ENCODE measurements around the gene CCDC89.

The CCDC89 gene

DNA sequence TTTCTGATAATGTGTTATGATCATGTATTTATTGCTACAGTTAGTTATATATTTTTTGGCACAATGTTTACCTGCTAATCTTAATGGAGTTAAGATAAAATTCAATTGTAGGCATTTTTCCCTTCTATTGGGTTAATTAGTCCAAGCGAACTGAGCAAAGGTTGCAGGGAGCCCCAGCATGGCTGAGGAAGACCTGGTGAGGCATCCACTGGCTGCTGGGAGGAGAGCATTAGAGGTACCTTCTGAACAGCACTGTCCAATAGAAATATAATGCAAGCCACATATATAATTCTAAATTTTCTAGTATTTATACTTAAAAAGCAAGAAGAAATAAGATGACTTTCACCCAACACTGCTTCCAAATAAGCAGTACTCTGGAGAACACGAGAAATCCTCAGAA is 38.9 kb downstream of the CCDC89 start:
- no peaks in the 10 kb centered on the region for H3K27me3 ChIP-seq
- H3K27ac ChIP-seq = peak overlapping the region; percentile 77 to 83
- peaks cover 0 to 11% (median 0%) of the 10 kb centered on the region in 3 donors for H3K36me3 ChIP-seq
- intact Hi-C loops (cut with DNase I; ENCODE audit: low total_unique reads) = no loop called here
- no peaks in the 10 kb centered on the region for H3K9me3 ChIP-seq
- TF ChIP-seq, protein P1, sequence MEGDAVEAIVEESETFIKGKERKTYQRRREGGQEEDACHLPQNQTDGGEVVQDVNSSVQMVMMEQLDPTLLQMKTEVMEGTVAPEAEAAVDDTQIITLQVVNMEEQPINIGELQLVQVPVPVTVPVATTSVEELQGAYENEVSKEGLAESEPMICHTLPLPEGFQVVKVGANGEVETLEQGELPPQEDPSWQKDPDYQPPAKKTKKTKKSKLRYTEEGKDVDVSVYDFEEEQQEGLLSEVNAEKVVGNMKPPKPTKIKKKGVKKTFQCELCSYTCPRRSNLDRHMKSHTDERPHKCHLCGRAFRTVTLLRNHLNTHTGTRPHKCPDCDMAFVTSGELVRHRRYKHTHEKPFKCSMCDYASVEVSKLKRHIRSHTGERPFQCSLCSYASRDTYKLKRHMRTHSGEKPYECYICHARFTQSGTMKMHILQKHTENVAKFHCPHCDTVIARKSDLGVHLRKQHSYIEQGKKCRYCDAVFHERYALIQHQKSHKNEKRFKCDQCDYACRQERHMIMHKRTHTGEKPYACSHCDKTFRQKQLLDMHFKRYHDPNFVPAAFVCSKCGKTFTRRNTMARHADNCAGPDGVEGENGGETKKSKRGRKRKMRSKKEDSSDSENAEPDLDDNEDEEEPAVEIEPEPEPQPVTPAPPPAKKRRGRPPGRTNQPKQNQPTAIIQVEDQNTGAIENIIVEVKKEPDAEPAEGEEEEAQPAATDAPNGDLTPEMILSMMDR (IDR thresholded peaks at IDR 0.05) = no peak
- DNase-seq = no peak
- peak overlapping the region; percentile 68 to 72 for H3K4me3 ChIP-seq
- H3K4me1 ChIP-seq = peaks cover 0 to 20% (median 17%) of the 10 kb centered on the region in 4 donors

DNA sequence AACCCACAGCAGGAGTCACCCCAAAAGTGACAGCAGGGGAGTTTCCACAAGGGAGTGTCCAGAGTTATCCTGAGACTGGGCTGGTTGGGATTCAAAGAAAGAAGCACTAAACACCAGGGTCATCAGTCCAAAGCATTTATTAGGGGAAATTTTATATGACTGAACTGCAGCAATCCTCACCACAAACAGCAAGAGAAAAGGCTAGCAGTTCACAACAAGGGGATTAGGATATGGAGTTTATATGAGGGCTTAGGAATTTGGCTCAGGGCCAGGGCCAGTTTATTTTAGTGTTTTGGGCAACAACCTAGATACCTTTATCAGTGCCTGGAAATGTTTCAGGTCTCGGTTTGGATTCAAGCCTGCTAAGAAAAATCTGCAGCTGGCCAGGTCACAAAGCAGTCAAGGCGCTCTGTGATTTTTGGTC is 42.8 kb downstream of the CCDC89 start:
- no peak for DNase-seq
- Histone ChIP-seq H3K27me3 (no peaks in the 10 kb centered on the region), H3K9me3 (no peaks in the 10 kb centered on the region), H3K36me3 (peaks cover 0 to 7% (median 0%) of the 10 kb centered on the region in 3 donors), H3K4me3 (no peak overlapping the region), H3K4me1 (peaks cover 0 to 9% (median 7%) of the 10 kb centered on the region in 4 donors), H3K27ac (no peak overlapping the region)
- TF ChIP-seq, protein P1 (IDR thresholded peaks at IDR 0.05) = no peak
- intact Hi-C loops (cut with DNase I; ENCODE audit: low total_unique reads) = no loop called here

DNA sequence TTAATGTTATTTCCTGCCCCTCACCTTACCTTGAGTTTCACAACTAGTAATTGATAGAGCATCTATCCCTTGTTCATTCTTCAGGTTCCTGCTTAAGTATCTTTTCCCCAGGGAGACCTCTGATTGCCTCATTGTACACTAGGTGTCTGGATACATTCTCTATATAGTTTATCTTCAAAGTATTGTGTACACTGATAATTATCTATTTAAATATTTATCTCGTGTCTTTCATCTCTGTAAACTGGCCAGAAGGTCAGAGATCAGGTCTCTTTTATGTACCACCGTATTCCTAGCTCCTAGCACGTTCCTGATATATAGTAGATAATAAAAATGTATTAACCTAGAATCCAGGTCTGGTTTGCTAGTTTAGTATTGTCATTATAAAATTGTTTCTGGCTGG is 51.2 kb downstream of the CCDC89 start:
- DNase-seq = no peak
- Histone ChIP-seq H3K27ac (no peak overlapping the region), H3K36me3 (peaks cover 24 to 51% (median 26%) of the 10 kb centered on the region in 3 donors), H3K4me3 (no peak overlapping the region), H3K9me3 (no peaks in the 10 kb centered on the region), H3K4me1 (peaks cover 0 to 10% (median 2%) of the 10 kb centered on the region in 4 donors), H3K27me3 (no peaks in the 10 kb centered on the region)
- TF ChIP-seq, protein P1 (IDR thresholded peaks at IDR 0.05) = no peak
- intact Hi-C loops (cut with DNase I; ENCODE audit: low total_unique reads) = no loop called here

All from tibial artery (tissue), 4 donors.